ENCODE data around the gene GSE1.
A peak's percentile ranks its signal among the peaks of the same experiment; 100 is the strongest.

Gene GSE1

DNA sequence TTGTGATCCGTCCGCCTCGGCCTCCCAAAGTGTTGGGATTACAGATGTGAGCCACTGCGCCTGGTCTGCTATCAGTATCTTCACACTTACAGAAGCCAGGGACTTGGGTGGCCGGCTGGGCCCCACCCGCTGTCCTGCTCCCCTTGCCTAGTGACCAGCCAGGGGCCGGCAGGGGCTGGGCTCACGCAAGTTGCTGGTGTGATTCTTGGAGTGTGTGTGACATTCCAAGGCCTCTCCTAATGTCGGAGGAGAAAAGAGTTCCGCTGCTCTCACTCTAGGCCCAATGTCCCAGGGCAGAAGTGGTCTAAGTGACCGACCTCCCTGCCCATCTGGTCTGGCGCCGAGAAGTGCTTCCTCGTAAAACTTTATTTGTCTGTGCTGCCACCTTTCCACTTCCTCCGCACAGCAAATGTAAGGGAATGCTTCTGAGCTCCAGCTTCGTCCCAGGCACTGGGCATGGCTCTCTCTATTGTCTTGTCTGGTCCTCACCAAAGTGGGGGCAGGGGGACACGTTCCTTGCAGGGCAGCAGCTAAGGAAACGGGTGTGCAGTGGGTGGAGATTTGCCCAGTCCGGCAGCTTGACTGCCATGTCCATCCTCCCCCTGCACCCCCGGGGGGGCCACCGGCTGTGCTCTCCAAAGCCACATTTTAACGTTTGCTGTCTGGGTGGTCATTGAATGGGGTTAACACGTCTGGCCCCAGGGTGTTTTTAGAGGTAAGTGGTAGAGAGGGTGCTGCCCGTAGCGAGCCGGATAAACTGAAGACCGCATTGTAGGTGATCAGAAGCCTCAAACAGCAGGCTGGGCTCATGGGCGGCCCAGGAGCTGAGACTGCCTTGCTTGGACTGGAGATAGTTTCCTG, 7.8 kb upstream of the GSE1 start:
- DNase-seq (ENCODE audit: low read depth in 2 of 2) = no peak

DNA sequence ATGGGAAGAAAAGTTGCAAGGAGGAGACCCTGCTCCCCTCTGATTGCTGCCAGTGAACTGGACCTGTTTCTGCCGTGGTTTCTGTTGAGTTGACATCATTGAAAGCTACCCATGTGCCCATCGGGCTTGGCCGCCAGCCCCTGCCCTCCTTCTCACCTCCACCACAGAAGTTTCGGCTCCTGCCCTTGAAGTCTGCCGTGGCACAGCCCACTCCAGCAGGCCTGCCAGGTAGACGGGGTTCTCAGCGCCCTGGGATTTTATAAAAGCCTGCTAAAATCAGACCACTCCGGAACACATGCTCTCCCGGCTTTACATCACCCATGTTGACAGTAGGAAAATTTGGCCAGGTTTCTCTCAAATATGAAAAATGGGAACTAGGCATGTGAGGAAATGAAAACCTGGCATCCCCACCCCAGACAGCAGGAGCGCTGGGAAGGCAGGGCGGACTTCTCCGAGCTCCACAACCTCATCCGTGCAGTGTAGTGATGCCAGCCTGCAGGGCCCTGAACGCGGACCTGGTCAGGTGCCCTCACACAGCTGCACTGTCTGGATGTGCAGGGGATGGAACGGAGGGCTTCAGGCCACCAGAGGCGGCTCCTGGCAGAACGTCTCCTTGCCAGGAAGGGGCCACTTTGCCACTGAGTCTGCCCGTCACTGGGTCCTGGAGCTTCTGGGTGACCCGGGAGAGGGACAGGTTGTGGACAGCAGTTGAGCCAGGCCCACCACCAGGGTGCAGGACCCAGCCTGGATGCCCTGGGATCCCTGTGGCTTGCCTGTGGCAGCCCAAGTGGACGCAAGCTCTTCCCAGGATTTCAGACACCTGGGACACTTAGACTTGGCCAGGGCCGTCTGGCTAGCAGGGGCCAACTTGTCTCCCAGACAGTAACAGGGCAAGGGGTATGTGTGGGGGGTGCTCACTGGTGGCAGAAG, 6.9 kb upstream of the GSE1 start:
- DNase-seq (ENCODE audit: low read depth in 2 of 2) = no peak

DNA sequence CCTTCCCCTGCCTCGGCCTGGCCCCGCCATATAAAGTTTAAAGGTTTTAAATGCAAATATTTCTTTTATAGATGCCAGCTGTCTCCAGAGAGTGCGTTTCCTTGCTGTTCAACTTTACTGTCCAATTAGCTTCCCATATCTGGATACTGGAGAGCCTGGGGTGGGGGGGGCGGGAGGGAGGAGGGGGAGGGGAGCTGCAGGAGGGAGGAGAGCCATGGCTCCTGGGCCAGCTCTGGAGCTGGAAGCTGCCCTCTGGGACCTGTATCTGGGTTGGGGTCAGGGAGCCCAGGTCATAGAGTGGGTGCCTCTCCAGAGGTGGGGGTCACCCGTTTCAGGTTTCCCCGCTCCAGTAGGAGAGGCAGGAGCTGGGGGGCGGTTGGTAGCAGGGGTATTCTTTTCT, 6.2 kb upstream of the GSE1 start:
- DNase-seq (ENCODE audit: low read depth in 2 of 2) = no peak

DNA sequence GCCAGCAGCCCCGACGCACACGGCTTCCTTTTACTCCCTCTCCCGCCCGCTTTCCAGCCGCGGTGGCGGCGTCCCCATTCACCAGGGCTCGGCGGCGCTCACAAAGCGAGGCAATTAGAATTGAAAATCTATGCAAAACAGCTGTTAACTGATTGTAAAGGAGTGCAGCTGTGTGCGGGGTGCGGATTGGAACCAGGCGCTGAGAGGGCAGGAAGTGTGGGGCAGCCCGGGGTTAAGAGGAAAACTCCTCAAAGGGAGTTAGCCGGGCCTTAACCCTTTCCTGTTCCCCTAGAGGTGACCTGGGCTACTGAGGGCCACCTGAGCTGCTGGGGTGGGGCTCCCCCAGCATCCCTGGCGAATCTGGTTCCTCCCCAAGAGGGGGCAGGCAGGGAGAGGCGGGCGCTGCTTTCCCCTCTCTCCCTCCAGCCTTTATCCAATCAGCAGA, 5.8 kb upstream of the GSE1 start:
- DNase-seq (ENCODE audit: low read depth in 2 of 2) = no peak

DNA sequence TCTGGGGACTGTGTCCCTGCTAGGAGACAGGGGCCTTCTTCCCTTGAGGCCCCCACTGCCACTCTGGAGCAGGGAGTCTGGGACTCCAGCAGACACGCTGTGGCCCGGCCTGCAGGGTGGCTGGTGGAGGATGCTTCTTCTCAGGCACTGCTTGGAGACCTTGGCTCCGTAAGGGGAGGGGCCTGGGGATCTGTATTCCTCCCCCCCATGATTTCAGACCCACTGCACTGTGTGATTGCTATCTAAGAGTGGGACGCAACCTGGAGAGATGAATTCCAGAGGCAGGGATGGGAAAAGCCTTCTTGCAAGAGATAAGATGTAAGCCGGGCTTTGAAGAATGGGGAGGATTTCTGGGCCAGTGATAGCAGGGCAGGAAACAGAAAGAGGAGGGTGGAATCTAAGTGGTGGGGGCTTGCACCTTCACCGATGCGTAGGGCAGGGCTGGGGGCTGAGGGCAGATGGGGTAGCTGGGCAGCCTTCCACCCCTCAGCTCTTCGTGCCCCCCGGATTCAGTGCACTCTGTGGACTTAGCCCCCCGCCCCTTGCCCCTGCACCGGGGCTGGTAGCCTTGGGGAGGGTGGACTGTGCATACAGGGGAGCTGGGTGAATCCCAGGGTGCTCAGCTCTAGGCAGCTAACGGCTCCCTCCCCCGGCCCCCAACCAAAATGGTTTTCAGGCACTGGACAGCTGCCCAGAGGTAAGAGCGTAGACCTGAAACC, 5.2 kb upstream of the GSE1 start:
- DNase-seq (ENCODE audit: low read depth in 2 of 2) = no peak

DNA sequence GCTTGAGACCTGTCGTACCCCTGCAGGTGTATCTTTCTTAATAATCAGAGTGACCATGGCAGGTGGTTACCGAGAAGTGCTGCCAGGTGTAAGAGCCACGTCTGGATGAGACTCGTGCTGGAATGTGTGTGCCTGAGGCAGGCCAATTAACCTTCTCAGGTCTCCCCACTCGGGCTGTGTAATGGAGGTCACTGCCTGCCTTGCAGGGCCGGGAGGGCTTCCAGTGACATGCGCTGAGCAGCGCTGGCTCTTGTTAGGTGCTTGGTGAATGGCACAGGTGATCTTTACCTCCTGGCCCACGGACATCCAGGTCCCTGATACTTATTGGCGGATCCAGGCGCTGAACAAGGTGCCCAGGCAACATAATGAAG, 4.6 kb upstream of the GSE1 start:
- no peak for DNase-seq (ENCODE audit: low read depth in 2 of 2)

DNA sequence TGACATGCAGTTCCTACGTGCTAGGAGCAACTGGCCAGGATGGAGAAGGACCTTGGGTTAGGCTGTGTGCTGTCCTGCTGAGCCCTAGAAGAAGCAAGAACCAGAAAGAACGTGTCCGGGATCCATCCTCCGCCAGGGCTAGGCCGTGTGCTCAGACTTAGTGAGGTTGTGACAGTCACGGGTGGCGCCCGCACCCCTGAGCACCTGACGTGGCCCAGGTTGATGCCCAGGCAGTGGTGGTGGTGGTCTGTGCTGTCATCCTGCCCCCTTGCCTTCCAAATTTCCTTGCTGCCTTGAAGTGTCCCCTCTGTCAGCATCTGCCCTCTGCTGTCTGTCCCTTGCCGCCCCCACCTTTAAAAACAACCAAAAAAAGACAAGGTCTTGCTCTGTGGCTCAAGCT, 4.2 kb upstream of the GSE1 start:
- DNase-seq (ENCODE audit: low read depth in 2 of 2) = no peak

DNA sequence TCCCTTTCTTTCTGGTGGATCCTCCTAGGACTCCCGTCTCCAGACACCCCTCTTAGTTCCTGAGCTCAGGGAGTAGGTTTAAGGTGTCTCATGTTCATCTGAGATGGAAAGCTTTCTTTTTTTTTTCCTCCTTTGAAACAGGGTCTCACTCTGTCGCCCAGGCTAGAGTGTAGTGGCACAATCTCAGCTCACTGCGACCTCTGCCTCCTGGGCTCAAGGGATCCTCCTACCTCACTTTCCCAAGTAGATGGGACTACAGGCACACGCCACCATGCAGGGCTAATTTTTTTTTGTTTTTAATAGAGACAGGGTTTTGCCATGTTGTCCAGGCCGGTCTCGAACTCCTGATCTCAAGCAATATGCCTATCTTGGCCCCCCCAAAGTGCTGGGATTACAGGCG, 3.6 kb upstream of the GSE1 start:
- DNase-seq (ENCODE audit: low read depth in 2 of 2) = no peak

DNA sequence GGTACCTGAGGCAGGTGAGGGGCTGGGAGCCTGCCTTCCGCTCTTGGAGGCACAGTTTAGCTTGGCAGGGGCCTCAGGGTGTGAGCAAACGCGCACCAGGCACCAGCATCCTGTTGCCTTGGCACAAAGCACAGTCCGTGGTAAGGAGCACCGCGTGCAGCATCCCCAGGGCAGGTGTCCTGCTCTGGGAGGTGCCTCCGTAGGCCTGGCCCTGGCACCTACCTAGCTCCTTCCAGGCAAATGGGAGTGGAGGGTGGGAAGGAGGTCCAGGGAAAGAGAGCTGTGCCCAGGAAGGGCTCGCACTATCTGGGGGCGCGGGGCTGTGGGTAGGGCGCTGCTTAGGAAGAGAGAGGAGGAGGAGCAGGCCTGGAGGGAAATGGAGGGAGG, 3.1 kb upstream of the GSE1 start:
- no peak for DNase-seq (ENCODE audit: low read depth in 2 of 2)

DNA sequence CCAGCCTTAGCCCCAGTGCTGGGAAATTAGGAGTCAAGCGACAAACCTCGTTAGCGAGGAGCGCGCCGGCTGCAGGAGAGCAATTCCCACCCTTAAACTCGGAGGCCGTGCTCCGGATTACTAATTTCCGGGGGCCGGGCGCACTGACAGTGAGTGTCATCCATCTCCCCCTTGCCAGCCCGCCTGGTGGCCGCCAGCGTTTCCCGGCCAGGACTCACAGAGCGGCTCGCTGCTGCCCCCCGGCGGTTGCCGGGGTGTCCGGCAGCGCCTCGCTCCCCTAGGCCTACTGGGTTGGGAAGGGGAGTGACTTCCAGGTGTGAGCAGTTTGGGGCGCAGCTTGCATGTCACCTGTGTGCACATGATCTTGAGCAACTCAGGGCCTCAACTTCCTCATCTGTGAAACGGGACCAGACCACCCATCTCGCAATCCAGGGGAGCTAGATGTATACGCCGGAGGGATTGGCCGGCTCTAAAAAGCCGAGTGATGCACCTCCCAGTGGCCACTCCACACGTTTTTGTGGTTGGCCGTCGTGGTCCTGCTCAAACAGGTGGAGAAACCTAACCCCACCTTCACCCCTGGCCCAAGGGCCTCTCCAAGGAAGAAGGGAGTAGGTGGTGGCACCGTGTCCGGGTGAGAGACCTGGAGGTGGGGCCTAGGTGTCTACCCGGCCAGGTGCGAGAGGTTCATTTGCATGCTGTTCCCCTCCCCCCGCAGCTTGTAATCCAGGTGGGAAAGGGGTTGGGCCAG, 2.5 kb upstream of the GSE1 start:
- peak; percentile 73 to 84 for DNase-seq (ENCODE audit: low read depth in 2 of 2)

DNA sequence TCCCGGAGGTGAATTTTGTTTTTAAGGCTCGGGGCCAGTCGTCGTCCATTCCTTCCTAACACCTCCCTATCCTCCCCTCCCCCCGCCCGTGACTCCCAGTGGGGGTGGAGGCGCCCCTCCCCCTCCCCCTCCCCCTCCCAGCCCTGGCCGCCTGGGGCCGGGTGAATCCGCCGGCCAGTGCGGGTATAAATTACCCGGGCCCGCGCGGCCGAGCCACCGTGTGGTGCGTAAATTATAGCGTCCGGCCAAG, 2.0 kb upstream of the GSE1 start:
- DNase-seq (ENCODE audit: low read depth in 2 of 2) = no peak

DNA sequence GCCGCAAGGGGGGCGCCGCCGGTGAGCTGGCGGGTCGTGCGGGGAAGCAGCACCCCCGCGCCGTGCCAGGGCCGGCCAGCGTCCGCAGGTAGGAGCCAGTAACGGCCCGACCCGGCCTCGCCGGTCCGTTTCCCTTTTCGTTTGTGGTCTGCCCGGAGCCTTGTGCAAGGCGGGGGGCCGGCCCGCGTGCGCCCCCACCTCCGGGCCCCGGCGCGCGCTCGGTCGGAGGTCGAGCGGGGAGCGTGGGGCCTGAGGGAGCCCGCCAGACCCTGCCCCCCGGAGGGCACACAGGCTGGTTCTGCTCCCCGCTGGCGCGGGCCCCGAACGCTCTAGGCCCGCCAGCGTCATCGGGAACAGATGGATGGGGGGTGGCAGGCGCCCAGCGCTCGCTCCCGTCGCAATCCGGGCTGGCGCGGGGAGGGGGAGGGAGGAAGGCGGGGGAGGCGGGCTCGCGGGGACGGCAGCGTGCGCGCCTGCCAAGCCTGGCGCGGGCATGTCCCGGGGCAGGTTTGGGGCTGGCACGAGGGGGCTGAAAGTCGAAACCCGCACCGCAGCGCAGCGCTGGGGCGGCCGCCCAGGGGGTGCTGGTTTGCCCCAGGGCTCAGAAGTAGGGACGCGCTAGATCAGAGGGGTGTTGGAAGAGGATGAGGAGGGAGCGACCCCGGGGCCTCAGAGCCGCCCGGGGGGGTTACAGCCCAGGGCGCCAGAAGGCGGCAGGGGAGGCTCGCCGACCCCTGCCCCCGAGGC, 1.5 kb upstream of the GSE1 start:
- no peak for DNase-seq (ENCODE audit: low read depth in 2 of 2)

DNA sequence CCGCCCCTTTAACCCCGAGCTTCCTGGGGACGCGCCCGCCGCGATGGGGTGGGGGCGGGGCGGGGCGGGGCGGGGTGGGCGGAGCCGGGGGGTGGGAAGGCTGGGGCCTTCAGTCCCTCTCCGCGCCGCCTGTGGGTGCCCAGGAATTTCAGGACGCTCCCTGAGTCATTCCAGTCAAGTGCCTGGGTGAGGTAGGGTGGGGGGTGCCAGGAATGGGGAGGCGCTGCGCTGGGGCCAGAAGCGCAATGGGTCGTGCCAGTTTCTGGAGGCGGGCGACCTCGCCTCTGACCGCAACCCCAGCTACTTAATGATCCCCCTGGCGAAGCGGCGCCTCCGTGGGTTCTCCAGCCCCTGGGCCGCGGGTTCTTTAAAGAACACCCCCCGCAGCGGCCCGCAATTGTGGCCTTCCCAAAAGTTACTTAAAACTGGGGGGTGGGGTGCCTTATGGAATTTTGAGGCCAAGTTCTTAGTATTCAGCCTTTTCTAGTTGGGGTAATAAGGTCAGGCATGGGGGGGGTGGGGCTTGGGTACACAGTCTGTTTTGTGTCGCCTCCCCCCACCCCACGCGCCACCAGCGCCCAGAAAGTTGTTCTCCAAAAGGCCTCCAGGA, 826 bp upstream of the GSE1 start:
- DNase-seq (ENCODE audit: low read depth in 2 of 2) = no peak

DNA sequence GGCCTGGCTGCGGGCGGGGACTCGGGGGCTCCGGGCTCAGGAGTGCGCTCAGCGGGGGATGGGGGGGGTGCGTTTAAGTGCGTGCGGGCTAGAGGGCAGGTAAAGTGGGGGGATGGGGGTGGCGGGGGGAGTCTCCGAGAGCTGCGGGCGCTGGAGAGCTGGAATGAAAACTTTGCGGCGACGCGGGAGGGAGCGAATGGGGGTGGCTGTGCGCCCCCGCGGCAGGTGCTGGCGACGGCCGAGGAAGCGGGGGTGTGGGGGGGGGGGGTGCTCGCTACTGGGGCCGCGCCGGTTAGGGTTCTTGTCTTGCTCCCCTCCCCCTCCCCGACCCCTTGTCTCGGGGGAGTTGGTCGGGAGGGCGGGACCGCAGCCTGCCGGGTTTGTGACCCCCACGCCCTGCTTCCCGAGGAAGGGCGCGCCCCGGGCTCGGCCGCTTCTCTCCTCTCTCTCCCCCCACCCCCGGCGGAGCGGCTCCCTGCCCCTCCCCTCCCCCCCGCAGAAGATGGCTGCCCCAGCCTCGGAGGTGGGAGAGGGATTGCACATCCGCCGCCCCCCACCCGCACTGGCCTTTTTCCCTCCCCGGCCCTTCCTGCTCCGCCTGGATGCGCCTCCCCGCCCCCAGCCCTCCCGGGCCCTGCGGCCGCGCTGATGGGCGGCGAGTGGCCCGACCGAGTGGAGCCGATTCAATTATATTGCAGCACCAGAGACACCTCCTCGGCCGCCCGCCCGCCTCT, 649 bp downstream of the GSE1 start:
- no peak for DNase-seq (ENCODE audit: low read depth in 2 of 2)

DNA sequence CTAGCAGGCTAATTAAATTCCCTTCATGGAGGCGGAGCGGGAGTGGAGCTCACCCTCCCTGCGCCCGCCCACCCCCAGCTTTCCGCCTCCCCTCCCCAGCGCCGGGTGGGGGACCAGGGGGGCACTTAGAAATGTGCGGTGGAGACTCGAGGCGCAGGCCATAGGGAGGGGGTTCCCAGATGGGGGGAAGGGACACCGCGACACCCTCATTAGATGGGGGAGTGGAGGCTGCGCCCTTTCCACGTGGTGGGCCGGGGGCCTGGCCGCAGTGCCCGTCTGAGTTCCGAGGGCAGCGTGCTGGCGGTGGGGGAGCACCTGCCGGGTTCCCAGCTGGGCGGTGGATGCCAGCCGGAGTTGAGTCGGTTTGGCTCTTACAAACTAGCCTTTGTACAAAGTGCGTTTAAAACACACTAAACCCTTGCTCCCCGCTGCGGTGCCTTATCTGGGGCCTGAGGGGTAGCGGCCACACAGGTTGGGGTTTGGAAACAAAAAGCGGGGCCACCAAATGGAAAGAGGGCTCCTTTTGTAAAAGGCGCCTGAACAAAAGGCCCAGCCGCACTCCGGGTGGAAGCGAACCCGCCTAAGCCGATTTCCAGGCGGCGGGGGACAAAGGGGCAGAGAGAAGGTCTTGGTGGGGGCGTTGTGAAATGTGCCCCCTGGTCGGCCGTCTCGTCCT, 1.4 kb downstream of the GSE1 start:
- DNase-seq (ENCODE audit: low read depth in 2 of 2) = no peak

DNA sequence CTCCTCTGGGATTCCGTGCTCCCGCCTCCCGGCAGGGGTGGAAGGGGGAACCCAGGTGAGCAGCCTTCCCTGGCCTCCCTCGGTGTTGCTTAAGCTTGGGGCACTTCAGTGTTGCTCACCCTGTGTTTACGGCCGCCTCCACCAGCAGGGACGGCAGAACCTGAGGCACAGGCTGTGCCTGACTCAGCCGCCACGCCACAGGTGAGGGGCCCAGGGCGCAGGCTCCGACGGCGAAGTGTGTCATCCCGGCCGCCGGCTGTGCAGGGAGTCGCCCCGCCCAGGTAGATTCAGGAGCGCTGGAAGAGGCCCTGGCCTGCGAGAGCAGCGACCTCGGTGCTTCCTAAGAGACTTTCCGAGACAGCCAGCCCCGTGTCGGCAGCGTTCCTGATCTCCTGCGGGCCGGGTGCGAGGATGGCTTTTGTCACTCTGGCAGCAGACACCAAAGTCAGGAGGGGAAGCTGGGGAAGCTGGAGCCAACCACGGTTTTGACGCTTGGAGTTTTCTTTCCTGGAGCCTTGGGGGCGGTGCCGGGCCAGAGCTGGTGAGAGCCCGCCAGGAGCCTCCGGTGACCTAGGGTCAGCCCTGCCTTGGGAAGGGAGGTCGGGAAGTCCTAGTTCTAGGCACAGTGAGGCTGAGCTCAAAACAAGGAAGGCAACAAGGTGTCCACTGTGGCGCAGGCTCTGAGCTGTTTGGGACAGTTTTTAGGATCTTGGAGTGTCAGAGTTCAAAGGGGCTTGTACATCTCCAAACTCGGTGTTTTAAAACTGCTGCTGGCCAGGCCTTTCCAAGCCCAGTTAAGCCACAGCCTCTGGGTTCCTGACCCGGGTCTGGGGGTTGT, 2.1 kb downstream of the GSE1 start:
- peak in 1 of 2 experiments; percentile 31 for DNase-seq (ENCODE audit: low read depth in 2 of 2)

DNA sequence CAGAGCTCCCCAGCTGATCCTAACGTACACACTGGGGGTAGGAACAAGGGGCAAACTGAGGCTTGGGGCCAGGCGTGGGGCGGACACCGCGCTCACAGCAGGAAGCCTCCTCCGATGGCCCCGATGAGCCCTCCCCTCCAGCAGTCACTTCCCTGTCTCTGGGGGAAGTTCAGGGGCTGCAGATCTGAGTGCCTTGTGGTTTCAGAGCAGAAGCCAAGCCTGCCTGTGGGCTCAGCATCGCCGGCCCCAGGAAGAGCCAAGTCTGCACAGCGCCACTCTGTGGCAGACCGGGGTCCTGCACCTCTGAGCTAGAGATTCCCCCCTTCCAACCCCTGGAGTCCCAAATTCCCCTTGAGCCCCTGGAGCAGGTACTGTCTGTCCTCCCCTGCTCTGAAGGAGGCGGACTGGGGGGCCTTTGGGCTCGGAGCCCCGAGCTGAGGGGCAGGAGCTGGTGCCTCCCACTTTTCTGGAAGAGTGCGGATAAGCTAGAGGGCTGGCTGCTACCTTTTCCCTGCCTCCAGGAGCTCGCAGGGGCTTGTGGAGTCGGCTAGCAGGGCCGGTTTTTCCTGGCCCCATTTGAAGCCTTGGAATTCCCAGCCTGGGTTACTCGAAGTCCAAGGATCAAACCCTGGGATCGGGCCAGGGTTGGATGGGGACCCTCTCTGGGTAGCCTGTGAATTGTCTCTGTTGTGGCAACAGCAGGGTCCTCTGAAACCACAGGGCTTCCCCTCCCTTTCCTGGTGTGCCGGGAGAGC, 2.9 kb downstream of the GSE1 start:
- DNase-seq (ENCODE audit: low read depth in 2 of 2) = peak; percentile 42 to 72
